GM21390 (cell line): ENCODE measurements around the gene BRCC3.
"Not testable (repeated sequence)": the region's sequence is repeated elsewhere in the genome, so short reads cannot be mapped to it uniquely, and the experiment has no call there.

ENCODE experiments used
- ATAC-seq: cut with Tn5 transposase; IDR thresholded peaks from one replicate; pipeline ENCODE4 v1.9.1; 2021; ENCODE audit not compliant: unreplicated experiment

The BRCC3 gene

GRCh38 chrX:155143959-155144548, 72.7 kb downstream of the BRCC3 start:
- ATAC-seq: no peak

GRCh38 chrX:155144926-155145325, 73.6 kb downstream of the BRCC3 start:
- no peak for ATAC-seq

GRCh38 chrX:155147612-155148011, 76.3 kb downstream of the BRCC3 start:
- not testable (repeated sequence) for ATAC-seq

GRCh38 chrX:155148166-155148565, 76.9 kb downstream of the BRCC3 start:
- ATAC-seq: not testable (repeated sequence)

GRCh38 chrX:155148724-155149537, 77.6 kb downstream of the BRCC3 start:
- ATAC-seq: no peak

- no peak for ATAC-seq
These were observed 98.6 kb downstream of the BRCC3 start for GRCh38 chrX:155169881-155170280.
